HG02938 (cell line): ENCODE results near the gene ATN1.

Experiments
- ATAC-seq: cut with Tn5 transposase; IDR thresholded peaks from one replicate; pipeline ENCODE4 v1.9.1; 2021; ENCODE audit warnings: mild to moderate bottlenecking, moderate library complexity; ENCODE audit not compliant: unreplicated experiment

Gene ATN1

DNA sequence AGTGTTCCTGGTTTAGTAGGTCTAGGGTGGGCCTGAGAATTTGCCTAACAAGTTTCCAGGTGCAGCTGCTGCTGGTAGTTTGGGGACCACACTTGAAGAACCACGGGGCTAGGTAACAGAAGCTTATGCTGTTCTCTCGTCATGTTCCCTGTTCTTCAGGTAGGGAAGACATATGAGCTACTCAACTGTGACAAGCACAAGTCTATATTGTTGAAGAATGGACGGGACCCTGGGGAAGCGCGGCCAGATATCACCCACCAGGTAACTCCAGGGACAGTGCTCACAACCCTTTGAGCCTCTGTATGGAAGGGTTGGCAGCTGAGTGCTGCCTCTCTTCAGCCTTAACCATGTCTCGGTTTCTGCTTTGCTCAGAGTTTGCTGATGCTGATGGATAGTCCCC is 46.4 kb downstream of the ATN1 start:
- ATAC-seq: no peak

- no peak for ATAC-seq
Observed at GRCh38 chr12:6975297-6976032, 47.7 kb downstream of the ATN1 start.

- no peak for ATAC-seq
Observed at GRCh38 chr12:6977653-6978052, 49.9 kb downstream of the ATN1 start.

DNA sequence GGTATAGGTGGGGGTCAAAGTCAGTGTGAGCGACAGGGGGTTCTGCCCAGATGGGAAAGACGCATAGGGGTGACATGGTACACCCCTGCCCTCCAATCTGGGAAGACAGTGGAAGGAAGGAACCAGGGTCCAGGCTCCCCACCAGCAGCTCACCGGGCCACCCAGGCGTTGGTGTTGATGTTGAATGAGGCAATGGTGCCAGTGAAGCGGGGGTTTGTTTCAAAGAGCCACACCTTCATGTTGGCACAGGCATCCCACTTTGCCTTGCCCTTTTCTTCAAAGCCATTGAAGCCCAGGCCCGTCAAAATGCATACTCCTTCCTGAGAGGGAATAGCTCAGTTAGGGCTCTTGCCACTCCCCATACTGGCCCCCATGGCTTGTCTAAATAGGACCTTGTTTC is 50.4 kb downstream of the ATN1 start:
- ATAC-seq: no peak

GRCh38 chr12:6978611-6979011 is 50.9 kb downstream of the ATN1 start:
- ATAC-seq: no peak

GRCh38 chr12:6979021-6979420 is 51.3 kb downstream of the ATN1 start:
- no peak for ATAC-seq

GRCh38 chr12:6979453-6979852 is 51.7 kb downstream of the ATN1 start:
- ATAC-seq: no peak

GRCh38 chr12:6980075-6980474 is 52.3 kb downstream of the ATN1 start:
- ATAC-seq: no peak

DNA sequence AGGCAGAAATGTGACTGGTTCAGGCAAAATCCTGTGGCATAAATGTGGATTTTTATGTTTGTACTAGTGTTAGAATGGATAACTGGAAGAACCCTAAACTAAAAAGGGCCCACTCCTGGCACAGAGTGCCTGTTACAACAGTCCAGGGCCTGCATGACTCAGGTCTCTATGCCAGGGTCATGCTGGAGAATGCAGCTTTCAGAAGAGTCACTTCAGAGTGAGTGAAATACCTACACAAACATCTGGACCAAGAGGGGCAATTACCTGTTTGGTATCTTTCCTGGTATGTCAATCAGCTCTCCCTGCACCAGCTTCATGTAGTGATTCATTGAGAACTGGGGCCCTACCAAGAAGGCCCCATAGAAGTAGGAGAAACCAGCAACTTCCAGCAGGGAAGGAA is 53.0 kb downstream of the ATN1 start:
- ATAC-seq: no peak

DNA sequence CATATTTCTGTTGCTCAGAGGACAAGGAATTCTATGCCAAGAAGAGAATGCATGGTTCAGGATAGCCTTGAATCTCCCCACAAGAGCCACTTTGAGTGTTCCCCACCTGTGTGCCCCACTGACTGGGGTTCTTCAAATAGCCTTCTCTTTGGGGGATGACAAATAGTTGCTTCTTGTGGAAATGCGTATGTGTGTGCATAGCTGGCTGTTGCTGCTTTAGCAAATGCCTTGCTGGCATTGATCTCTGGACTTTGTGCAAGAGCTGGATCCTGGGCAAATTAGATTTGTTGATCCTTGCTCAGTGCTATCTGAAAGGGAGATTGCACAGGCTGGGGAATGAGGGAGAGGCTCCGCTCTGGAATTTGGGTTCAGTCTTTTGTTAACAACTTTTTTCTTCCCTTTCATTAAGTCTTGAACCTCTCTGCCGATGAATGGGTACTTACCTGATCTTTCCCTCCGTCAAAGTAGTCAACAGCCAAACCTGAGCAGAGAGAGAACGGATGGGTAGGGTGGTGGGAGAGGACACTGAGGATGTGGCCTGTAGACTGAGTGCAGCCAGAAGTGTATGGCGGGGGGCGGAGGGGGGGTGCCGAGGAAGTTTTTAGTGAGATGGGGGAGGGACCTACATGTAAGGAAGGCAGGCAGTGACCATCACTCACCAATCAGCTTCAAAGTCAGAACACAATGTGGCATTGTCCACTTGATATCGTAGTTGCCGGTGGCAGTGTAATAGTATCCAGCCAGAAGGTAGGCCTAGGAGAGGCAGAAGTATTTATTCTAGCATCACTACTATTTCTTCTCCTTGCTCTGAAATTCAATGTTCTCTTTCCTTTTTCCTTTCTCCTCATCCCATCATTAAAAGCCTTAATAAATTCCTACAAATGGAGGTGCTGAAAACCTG is 53.6 kb downstream of the ATN1 start:
- ATAC-seq: no peak

- ATAC-seq: no peak
Observed at GRCh38 chr12:6982532-6982931, 54.8 kb downstream of the ATN1 start.

GRCh38 chr12:6987956-6988553 is 60.3 kb downstream of the ATN1 start:
- ATAC-seq: no peak
